ENCODE results near the gene CABP4. TPM values are rescaled to one million over a fixed set of nuclear protein-coding genes. Genes with fewer than 3 reads are reported as not detected.

CABP4 gene
- total and polyA plus RNA-seq, 2 donors (not counting 1 experiment from before 2014, with no cell fraction given) = 3.2 to 5.2 TPM

- Histone ChIP-seq H3K9ac (ENCODE audit: low read length) (peak overlapping the region; percentile 82), H4K20me1 (ENCODE audit: control insufficient read depth, insufficient read depth, low read length, poor library complexity, severe bottlenecking) (peaks cover 58% of the 10 kb centered on the region), H3K9me3 (ENCODE audit: control extremely low read depth in 1 of 3, control insufficient read depth in 2 of 3, insufficient read depth in 1 of 3, low read length in 2 of 3) (peaks cover 0 to 3% (median 0%) of the 10 kb centered on the region in 3 donors), H3K36me3 (replicated peaks in 1 of 2; ENCODE audit: control extremely low read depth in 1 of 2, control insufficient read depth in 1 of 2, extremely low read depth in 1 of 2, insufficient read depth in 2 of 2, low read length in 1 of 2) (peaks cover 0 to 29% of the 10 kb centered on the region in 2 experiments), H3K4me3 (ENCODE audit: control extremely low read depth in 1 of 5, extremely low read depth in 1 of 5, insufficient read depth in 1 of 5, low read depth in 2 of 5, low read length in 4 of 5) (peak overlapping the region; percentile 32 to 96 (median 86)), H3K27me3 (replicated peaks in 1 of 4; ENCODE audit: control extremely low read depth in 1 of 4, control insufficient read depth in 3 of 4, insufficient read depth in 4 of 4, low read length in 3 of 4) (no peaks in the 10 kb centered on the region), H3K27ac (ENCODE audit: low read length in 2 of 2) (peak overlapping the region; percentile 68 to 88), H3K79me2 (ENCODE audit: control insufficient read depth, insufficient read depth, low read length) (peaks cover 67% of the 10 kb centered on the region), H2AFZ (ENCODE audit: insufficient read depth, low read depth, low read length, poor library complexity, severe bottlenecking) (no peak overlapping the region), H3K4me2 (replicated peaks; ENCODE audit: low read depth, low read length, poor library complexity, severe bottlenecking) (peak overlapping the region; percentile 99), H3K4me1 (ENCODE audit: control insufficient read depth in 2 of 2, insufficient read depth in 2 of 2, low read length in 2 of 2) (peaks cover 76 to 88% of the 10 kb centered on the region in 2 donors)
- peak overlapping the region; percentile 98 for H3K27ac Mint-ChIP-seq
- ChIA-PET POLR2A (interaction anchor here (0.7 to 9.5 kb wide), 20 partner anchors 8 to 198 kb away, joined by 3 to 215 read pairs (median 14); partner anchors contain the start of genes AIP, CLCF1, GPR152 and NUDT8), CTCF (interaction anchor here (1.0 to 4.4 kb wide), 13 partner anchors 9 to 87 kb away, joined by 3 to 63 read pairs (median 8); partner anchors contain the start of genes CABP4, GPR152, PPP1CA and TBC1D10C)
- DNase-seq = peak; percentile 60
- whole genome bisulfite sequencing (ENCODE audit: insufficient coverage) = 68% methylated on average over 21 of the region's 41 CpGs
- ATAC-seq (ENCODE audit: low read depth) = peak; percentile 16
- intact Hi-C loops (cut with micrococcal nuclease) = no loop called here
- H3K4me1 Mint-ChIP-seq = peaks cover 86% of the 10 kb centered on the region
- no peaks in the 10 kb centered on the region for H3K27me3 Mint-ChIP-seq
- peak overlapping the region; percentile 88 for H3K4me3 Mint-ChIP-seq
- no peak for TF ChIP-seq EZH2 (IDR thresholded peaks at IDR 0.05; ENCODE audit: borderline replicate concordance, insufficient read depth, low read depth, low read length, poor library complexity, severe bottlenecking)
- TF ChIP-seq, protein P1, sequence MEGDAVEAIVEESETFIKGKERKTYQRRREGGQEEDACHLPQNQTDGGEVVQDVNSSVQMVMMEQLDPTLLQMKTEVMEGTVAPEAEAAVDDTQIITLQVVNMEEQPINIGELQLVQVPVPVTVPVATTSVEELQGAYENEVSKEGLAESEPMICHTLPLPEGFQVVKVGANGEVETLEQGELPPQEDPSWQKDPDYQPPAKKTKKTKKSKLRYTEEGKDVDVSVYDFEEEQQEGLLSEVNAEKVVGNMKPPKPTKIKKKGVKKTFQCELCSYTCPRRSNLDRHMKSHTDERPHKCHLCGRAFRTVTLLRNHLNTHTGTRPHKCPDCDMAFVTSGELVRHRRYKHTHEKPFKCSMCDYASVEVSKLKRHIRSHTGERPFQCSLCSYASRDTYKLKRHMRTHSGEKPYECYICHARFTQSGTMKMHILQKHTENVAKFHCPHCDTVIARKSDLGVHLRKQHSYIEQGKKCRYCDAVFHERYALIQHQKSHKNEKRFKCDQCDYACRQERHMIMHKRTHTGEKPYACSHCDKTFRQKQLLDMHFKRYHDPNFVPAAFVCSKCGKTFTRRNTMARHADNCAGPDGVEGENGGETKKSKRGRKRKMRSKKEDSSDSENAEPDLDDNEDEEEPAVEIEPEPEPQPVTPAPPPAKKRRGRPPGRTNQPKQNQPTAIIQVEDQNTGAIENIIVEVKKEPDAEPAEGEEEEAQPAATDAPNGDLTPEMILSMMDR (IDR thresholded peaks at IDR 0.05) = no peak
- no peaks in the 10 kb centered on the region for H3K9me3 Mint-ChIP-seq (ENCODE audit: insufficient read depth)
Measured at GRCh38 chr11:67438158-67438902, 16.8 kb upstream of the CABP4 start.

Data from B cell (primary cell).